D721Med (cell line): Measurements from ENCODE around the gene CCP110.

Experiments used
- DNase-seq: peaks from one replicate; pipeline ENCODE4 v3.0.0; 2011; ENCODE audit warnings: low spot score; ENCODE audit not compliant: insufficient read length
- FAIRE-seq: peaks from 2 replicates; lab custom pipeline; 2011; peaks lifted over from hg19 to GRCh38; lab: Jason Lieb, UNC
- CTCF ChIP-seq: IDR thresholded peaks from 2 replicates; pipeline ENCODE4 v1.5.1; 2012; ENCODE audit warnings: mild to moderate bottlenecking, control low read depth; ENCODE audit not compliant: insufficient read depth; ENCODE audit errors: missing control alignments

Gene CCP110

GRCh38 chr16:19549673-19550072 is 25.9 kb downstream of the CCP110 start:
- TF ChIP-seq CTCF = no peak
- FAIRE-seq = no peak
- DNase-seq = no peak

- TF ChIP-seq CTCF = peak; percentile 37
- FAIRE-seq (no peak), DNase-seq (peak; percentile 83)
These were observed 31.6 kb downstream of the CCP110 start, which contains the start of gene VPS35L for GRCh38 chr16:19555186-19555937. Gene VPS35L, plus strand, starts transcription at chr16:19555703. Its CDS starts 27 bp downstream, at chr16:19555730.

- FAIRE-seq (no peak), DNase-seq (no peak)
- no peak for TF ChIP-seq CTCF
These were observed 32.4 kb downstream of the CCP110 start for GRCh38 chr16:19555938-19556771.

GRCh38 chr16:19559242-19559910 is 35.6 kb downstream of the CCP110 start:
- DNase-seq (no peak), FAIRE-seq (no peak)
- TF ChIP-seq CTCF = peak; percentile 73

- no peak for TF ChIP-seq CTCF
- DNase-seq (no peak), FAIRE-seq (no peak)
These were observed 36.3 kb downstream of the CCP110 start for GRCh38 chr16:19560078-19560477.

GRCh38 chr16:19563377-19563776 is 39.6 kb downstream of the CCP110 start:
- TF ChIP-seq CTCF = no peak
- FAIRE-seq = no peak
- DNase-seq = no peak
